Measurements from ENCODE around the gene GRIK4.

GRIK4 gene

DNA sequence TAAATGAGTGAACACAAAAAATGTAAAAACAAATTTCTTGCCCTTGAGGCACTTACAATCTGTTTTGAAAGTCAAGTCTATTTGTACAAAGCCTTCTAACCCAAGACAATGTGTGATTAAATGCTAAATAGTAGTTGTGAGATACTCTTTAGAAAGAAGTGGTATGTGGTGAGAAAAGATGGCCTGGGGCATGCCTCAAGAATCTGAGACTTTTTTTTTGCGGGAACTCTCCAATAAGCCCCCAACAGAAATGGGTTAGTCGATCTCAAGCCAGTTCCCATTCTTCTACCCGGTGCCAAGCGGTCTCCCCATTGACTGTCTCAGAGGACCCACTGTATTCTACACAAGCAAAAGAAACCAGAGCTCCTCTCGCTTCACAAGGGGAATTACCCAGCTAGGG is 485.4 kb downstream of the GRIK4 start:
- no peaks in the 10 kb centered on the region for H4K20me1 ChIP-seq (ENCODE audit: insufficient read depth, low read length, poor library complexity, severe bottlenecking)
- TF ChIP-seq, protein P1, sequence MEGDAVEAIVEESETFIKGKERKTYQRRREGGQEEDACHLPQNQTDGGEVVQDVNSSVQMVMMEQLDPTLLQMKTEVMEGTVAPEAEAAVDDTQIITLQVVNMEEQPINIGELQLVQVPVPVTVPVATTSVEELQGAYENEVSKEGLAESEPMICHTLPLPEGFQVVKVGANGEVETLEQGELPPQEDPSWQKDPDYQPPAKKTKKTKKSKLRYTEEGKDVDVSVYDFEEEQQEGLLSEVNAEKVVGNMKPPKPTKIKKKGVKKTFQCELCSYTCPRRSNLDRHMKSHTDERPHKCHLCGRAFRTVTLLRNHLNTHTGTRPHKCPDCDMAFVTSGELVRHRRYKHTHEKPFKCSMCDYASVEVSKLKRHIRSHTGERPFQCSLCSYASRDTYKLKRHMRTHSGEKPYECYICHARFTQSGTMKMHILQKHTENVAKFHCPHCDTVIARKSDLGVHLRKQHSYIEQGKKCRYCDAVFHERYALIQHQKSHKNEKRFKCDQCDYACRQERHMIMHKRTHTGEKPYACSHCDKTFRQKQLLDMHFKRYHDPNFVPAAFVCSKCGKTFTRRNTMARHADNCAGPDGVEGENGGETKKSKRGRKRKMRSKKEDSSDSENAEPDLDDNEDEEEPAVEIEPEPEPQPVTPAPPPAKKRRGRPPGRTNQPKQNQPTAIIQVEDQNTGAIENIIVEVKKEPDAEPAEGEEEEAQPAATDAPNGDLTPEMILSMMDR (conservative IDR thresholded peaks at IDR 0.05; ENCODE audit: low read length), result no peak
- TF ChIP-seq EZH2phosphoT487 (IDR thresholded peaks at IDR 0.05; ENCODE audit: borderline replicate concordance), result no peak

DNA sequence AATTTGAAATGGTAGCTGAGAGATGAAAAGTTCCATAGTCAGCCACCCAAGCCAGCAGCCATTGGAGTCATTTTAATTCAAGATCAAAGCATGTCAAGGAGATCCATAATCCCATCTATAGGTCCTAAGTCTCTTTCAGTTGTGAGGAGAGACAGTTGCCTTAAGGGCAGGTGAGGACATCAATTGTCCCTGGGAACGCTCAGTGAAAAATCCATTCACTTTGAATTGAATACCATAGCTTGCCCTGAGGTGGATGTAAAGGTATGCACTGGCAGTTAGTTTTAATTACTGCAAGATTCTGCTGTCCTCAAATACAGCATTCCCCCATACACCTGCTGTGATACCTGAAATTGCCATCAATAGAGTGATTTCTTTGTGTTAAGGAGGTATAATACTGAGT is 487.0 kb downstream of the GRIK4 start:
- Histone ChIP-seq H3K9me2 (replicated peaks; ENCODE audit: low read depth, low read length) (no peaks in the 10 kb centered on the region), H3K4me1 (ENCODE audit: insufficient read depth, low read length, poor library complexity, severe bottlenecking) (no peaks in the 10 kb centered on the region), H3K79me2 (ENCODE audit: insufficient read depth, low read length) (no peaks in the 10 kb centered on the region), H4K20me1 (ENCODE audit: insufficient read depth, low read length, poor library complexity, severe bottlenecking) (no peaks in the 10 kb centered on the region), H3K27me3 (ENCODE audit: insufficient read depth, low read length, poor library complexity, severe bottlenecking) (no peaks in the 10 kb centered on the region), H3K9ac (ENCODE audit: low read depth, low read length, poor library complexity, severe bottlenecking) (no peak overlapping the region), H3K36me3 (ENCODE audit: insufficient read depth, low read length) (no peaks in the 10 kb centered on the region), H3K9me3 (ENCODE audit: insufficient read depth, low read depth, low read length) (no peaks in the 10 kb centered on the region), H3F3A (ENCODE audit: low read depth) (no peaks in the 10 kb centered on the region), H3K4me3 (ENCODE audit: low read length, poor library complexity, severe bottlenecking) (no peak overlapping the region), H2AFZ (ENCODE audit: low read length) (no peak overlapping the region), H3K4me2 (ENCODE audit: low read depth, low read length, poor library complexity, severe bottlenecking) (no peak overlapping the region)
- TF ChIP-seq, protein P1 (conservative IDR thresholded peaks at IDR 0.05; ENCODE audit: low read length), result no peak
- no peak for TF ChIP-seq EZH2phosphoT487 (IDR thresholded peaks at IDR 0.05; ENCODE audit: borderline replicate concordance)

More for the DNA sequence above, 485.4 kb downstream of the GRIK4 start:
- Histone ChIP-seq H3K4me2 (ENCODE audit: low read depth, low read length, poor library complexity, severe bottlenecking) (no peak overlapping the region), H3K4me3 (ENCODE audit: low read length, poor library complexity, severe bottlenecking) (no peak overlapping the region), H3K9me3 (ENCODE audit: insufficient read depth, low read depth, low read length) (no peaks in the 10 kb centered on the region), H3K79me2 (ENCODE audit: insufficient read depth, low read length) (no peaks in the 10 kb centered on the region), H3K9me2 (replicated peaks; ENCODE audit: low read depth, low read length) (no peaks in the 10 kb centered on the region), H3F3A (ENCODE audit: low read depth) (no peaks in the 10 kb centered on the region), H3K36me3 (ENCODE audit: insufficient read depth, low read length) (no peaks in the 10 kb centered on the region), H2AFZ (ENCODE audit: low read length) (no peak overlapping the region), H3K9ac (ENCODE audit: low read depth, low read length, poor library complexity, severe bottlenecking) (no peak overlapping the region), H3K4me1 (ENCODE audit: insufficient read depth, low read length, poor library complexity, severe bottlenecking) (no peaks in the 10 kb centered on the region), H3K27me3 (ENCODE audit: insufficient read depth, low read length, poor library complexity, severe bottlenecking) (no peaks in the 10 kb centered on the region)

DNA sequence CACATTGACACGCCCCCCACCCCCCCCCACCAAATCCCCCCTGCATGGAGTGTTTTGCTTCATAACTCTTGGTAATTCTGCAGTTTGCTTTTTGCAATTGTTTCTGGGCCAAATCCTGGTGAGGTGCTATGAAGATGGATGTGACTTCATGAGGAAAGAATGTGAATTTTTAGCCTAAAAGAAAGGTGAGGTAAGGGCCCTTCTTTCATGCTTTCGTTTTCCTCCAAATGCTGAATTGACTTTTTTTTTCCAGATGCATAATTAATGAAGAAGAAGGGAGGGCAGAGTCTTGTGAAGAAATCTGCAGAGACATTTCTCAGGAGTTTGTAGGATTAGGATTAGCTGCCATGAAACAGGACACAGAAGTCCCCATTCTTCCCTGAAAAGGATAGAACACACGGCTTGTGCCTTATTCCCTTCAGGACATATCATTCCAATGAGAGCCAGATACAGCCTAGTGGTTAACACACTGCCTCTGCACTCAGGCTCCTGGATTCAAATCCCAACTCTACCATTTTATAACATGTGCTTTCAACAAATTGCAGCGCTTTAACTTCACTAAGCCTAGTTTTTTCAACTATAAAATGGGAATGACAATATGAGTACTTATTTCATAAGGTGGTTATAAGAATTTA is 492.8 kb downstream of the GRIK4 start:
- no peaks in the 10 kb centered on the region for H3K4me1 ChIP-seq (ENCODE audit: insufficient read depth, low read length, poor library complexity, severe bottlenecking)
- no peaks in the 10 kb centered on the region for H4K20me1 ChIP-seq (ENCODE audit: insufficient read depth, low read length, poor library complexity, severe bottlenecking)
- H3K9me3 ChIP-seq (ENCODE audit: insufficient read depth, low read depth, low read length), result no peaks in the 10 kb centered on the region; the same call in 1 of the 2 replicates
- H3F3A ChIP-seq (ENCODE audit: low read depth), result no peaks in the 10 kb centered on the region
- no peak overlapping the region for H3K4me2 ChIP-seq (ENCODE audit: low read depth, low read length, poor library complexity, severe bottlenecking)
- no peaks in the 10 kb centered on the region for H3K9me2 ChIP-seq (replicated peaks; ENCODE audit: low read depth, low read length)
- no peak overlapping the region for H2AFZ ChIP-seq (ENCODE audit: low read length)
- no peak overlapping the region for H3K4me3 ChIP-seq (ENCODE audit: low read length, poor library complexity, severe bottlenecking)
- H3K79me2 ChIP-seq (ENCODE audit: insufficient read depth, low read length), result no peaks in the 10 kb centered on the region
- no peaks in the 10 kb centered on the region for H3K27me3 ChIP-seq (ENCODE audit: insufficient read depth, low read length, poor library complexity, severe bottlenecking)
- no peak for TF ChIP-seq EZH2phosphoT487 (IDR thresholded peaks at IDR 0.05; ENCODE audit: borderline replicate concordance)
- TF ChIP-seq, protein P1 (conservative IDR thresholded peaks at IDR 0.05; ENCODE audit: low read length), result no peak
- no peaks in the 10 kb centered on the region for H3K36me3 ChIP-seq (ENCODE audit: insufficient read depth, low read length)
- no peak overlapping the region for H3K9ac ChIP-seq (ENCODE audit: low read depth, low read length, poor library complexity, severe bottlenecking)
